PC-3 (cell line): ENCODE data around the gene FBXO15.

ENCODE experiments used
- CTCF ChIP-seq: fragments of 300-600 bp; sonication (generic); conservative IDR thresholded peaks from 2 replicates; pipeline ENCODE4 v1.5.1; 2017; ENCODE audit warnings: antibody characterized with exemption, low read depth, mild to moderate bottlenecking, low read length
- EZH2phosphoT487 ChIP-seq: fragments of 300-600 bp; sonication (generic); IDR thresholded peaks from 2 replicates; pipeline ENCODE4 v1.6.1; 2018; ENCODE audit warnings: mild to moderate bottlenecking, antibody characterized with exemption, low read length, borderline replicate concordance

- TF ChIP-seq CTCF (no peak), EZH2phosphoT487 (no peak)
Measured at GRCh38 chr18:74149878-74150277, 2.2 kb upstream of the FBXO15 start.
